Epithelial cell of proximal tubule (primary cell): ENCODE data around the gene PTMA. TPM values are rescaled to one million over a fixed set of nuclear protein-coding genes. Genes with fewer than 3 reads are reported as not detected.

Source experiments
- DNase-seq: peaks from one replicate; pipeline ENCODE4 v3.0.0-alpha.2; 2011; ENCODE audit warnings: low read depth
- H3K4me3 ChIP-seq: 2 replicates; pipeline ENCODE4 v1.5.1; 2011; ENCODE audit warnings: low read depth, mild to moderate bottlenecking, low read length
- CTCF ChIP-seq: conservative IDR thresholded peaks from 2 replicates; pipeline ENCODE4 v1.5.1; 2012; ENCODE audit warnings: low read depth, mild to moderate bottlenecking, low read length
- total RNA-seq: library from RNA; depleted of rRNA; stranded (reverse); fragments of >200 nt; gene quantifications from 2 replicates; pipeline ENCODE4 v1.2.3, GENCODE V29; 2015

Gene PTMA
- total RNA-seq, 1 donor from 2014 or later = 2,011 TPM

- no peak overlapping the region for H3K4me3 ChIP-seq
- TF ChIP-seq CTCF = no peak
- DNase-seq = no peak
Observed at GRCh38 chr2:231668981-231669380, 39.3 kb upstream of the PTMA start.

- TF ChIP-seq CTCF = no peak
- H3K4me3 ChIP-seq = no peak overlapping the region
- DNase-seq = no peak
Observed at GRCh38 chr2:231671270-231672050, 36.9 kb upstream of the PTMA start.

GRCh38 chr2:231672617-231673347 is 35.5 kb upstream of the PTMA start:
- peak; percentile 16 for TF ChIP-seq CTCF
- H3K4me3 ChIP-seq = no peak overlapping the region
- no peak for DNase-seq

- no peak overlapping the region for H3K4me3 ChIP-seq
- no peak for TF ChIP-seq CTCF
- no peak for DNase-seq
Observed at GRCh38 chr2:231673348-231673770, 35.0 kb upstream of the PTMA start.

- no peak overlapping the region for H3K4me3 ChIP-seq
- no peak for DNase-seq
- TF ChIP-seq CTCF = peak; percentile 90
Observed at GRCh38 chr2:231674587-231675338, 33.6 kb upstream of the PTMA start.

GRCh38 chr2:231676243-231676642 is 32.1 kb upstream of the PTMA start:
- no peak for DNase-seq
- no peak for TF ChIP-seq CTCF
- no peak overlapping the region for H3K4me3 ChIP-seq
